Subcutaneous adipose tissue (tissue), 4 donors: Measurements from ENCODE around the gene THY1. TPM values are rescaled to one million over a fixed set of nuclear protein-coding genes. Genes with fewer than 3 reads are reported as not detected.

Experiments
- CTCF ChIP-seq: fragments of 450-650 bp; IDR thresholded peaks from one replicate; pipeline ENCODE4 v1.5.1; 2016; ENCODE audit warnings: low read depth, mild to moderate bottlenecking, control low read depth, antibody characterized with exemption, moderate library complexity
- total RNA-seq, 4 donors: library from RNA; depleted of rRNA; stranded (reverse); fragments of >200 nt; gene quantifications; one replicate each; pipeline ENCODE4 v1.1.0, GENCODE V29; 2016

THY1 gene
- total RNA-seq, 4 donors from 2014 or later, result 11.3 to 39.4 (median 22.1) TPM

DNA sequence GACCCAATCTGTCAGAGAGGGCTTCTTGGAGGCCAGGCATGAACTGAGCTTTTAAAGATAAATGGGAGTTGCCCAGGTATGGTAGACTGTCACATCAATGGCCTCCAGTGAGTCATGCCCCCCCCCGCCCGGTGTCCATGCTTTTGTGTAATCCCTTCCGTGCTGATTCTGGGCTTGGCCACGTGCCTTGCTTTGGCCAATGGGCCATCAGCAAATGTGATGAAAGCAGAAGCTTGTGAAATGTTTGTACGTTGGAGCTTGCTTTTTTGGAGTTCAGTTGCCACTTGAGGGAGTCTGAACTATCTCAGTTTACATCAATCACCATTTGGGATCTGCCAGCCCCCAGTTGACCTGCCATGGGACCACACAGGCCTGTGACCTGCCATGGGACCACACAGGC, 4.3 kb upstream of the THY1 start:
- TF ChIP-seq CTCF, result no peak

DNA sequence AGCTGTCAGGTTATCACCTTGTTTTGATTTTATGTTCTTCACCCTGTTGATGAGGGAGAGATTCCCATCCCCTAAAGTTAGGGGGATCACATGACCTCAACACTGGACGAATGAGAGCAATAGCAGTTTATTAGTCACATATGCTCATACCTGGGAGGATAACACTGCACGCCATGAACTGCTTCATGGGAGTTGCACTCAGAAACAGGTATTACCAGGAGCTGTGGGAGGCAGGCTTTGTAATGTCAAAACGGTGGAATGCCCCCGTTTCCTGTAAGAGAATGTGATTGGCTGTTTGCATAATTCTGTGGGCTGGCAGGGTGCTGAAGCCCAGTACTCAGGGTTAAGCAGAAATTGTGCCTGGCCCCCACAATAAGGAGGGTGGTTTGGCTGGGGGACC, 3.2 kb upstream of the THY1 start:
- no peak for TF ChIP-seq CTCF

- no peak for TF ChIP-seq CTCF
These were observed 1.8 kb upstream of the THY1 start for GRCh38 chr11:119424775-119425174.

GRCh38 chr11:119424276-119424675, 1.3 kb upstream of the THY1 start:
- TF ChIP-seq CTCF, result no peak

- no peak for TF ChIP-seq CTCF
These were observed 710 bp upstream of the THY1 start for GRCh38 chr11:119423509-119424254.

- no peak for TF ChIP-seq CTCF
These were observed 797 bp downstream of the THY1 start for GRCh38 chr11:119421941-119422808.

- TF ChIP-seq CTCF, result no peak
These were observed 1.6 kb downstream of the THY1 start for GRCh38 chr11:119421351-119421750.
